ENCODE results near the gene STUB1. TPM values are rescaled to one million over a fixed set of nuclear protein-coding genes. Genes with fewer than 3 reads are reported as not detected.

STUB1 gene
- total and polyA plus RNA-seq, 2 donors, result 70.2 to 122 TPM

DNA sequence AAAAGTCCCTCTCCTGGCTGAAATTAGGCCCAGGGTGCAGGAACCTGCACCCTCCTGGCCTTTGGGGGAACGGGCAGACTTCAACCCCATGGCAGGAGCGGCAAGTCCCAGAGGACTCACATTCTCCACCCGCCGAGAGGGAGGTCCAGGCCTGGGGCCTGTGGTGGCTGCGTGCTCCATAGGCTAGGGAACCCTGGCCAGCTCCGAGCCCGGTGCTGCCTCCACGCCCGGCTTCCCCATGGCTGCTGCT lies 45.9 kb downstream of the STUB1 start:
- Histone ChIP-seq H3K4me3 (ENCODE audit: low read length in 2 of 2) (no peak overlapping the region), H3K4me1 (ENCODE audit: control insufficient read depth in 2 of 2, insufficient read depth in 2 of 2, low read length in 2 of 2) (peaks cover 49 to 68% of the 10 kb centered on the region in 2 donors), H3K9me3 (ENCODE audit: control insufficient read depth in 2 of 2, insufficient read depth in 1 of 2, low read length in 1 of 2) (peaks cover 0 to 28% of the 10 kb centered on the region in 2 donors), H3K36me3 (ENCODE audit: control insufficient read depth in 2 of 2, insufficient read depth in 2 of 2, low read length in 1 of 2) (peaks cover 5 to 26% of the 10 kb centered on the region in 2 donors), H3K27ac (ENCODE audit: low read depth in 1 of 2, low read length in 1 of 2) (peak overlapping the region in 1 of 2 donors; percentile 14), H3K27me3 (ENCODE audit: control insufficient read depth in 2 of 2, insufficient read depth in 1 of 2, low read length in 1 of 2) (peaks cover 4 to 47% of the 10 kb centered on the region in 2 donors)
- DNase-seq (ENCODE audit: low read depth in 6 of 9, low spot score in 9 of 9), result no peak
- 62% methylated on average over 9 of the region's 9 CpGs for WGBS

DNA sequence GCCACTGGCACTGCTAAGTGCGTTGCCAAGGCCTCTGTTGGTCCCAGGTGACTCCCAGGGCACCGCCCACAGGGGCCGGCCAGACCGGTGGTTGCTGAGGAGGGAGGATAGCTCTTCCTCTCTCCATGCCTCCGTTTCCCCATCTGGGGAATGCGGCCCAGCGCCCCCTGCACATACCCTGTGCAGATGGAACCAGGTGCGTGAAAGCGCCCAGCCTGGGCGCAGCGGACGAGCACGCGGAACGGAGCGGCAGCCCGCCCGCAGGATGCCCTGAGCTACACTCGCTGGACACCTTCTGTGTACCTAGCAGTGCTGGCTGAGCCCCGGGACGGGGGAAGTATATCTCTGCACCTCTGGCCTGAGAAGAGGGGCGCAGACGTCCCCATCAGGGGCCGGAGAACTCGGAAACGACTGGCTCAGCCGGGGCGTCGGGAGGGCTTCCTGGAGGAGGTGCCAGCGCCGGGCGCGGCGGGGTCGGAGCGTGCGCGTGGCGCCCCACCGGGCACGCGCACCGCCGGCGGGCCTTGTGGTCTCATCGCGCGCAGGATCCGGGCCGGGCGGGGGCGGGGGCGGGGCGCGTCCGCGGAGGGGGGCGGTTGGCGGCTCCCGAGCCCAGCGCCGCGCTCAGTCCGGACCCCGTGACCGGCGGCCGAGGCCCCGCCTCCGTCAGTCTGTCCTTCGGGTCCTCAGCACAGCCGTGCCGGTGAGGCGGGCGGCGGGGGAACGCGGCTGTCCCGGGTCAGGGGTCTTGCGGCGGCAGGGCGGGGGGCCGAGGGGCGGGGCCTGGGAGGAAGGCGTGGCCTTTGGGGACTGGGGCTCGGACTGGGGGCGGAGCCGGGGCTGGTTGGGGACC lies 46.5 kb downstream of the STUB1 start, which contains the start of the genes CCDC78 and HAGHL:
TSS of gene CCDC78 (minus strand) at position 6 of the 853 bp plus-strand sequence. CDS start 76 bp downstream, outside the sequence.
TSS of gene HAGHL (plus strand) at position 669 of the 853 bp plus-strand sequence. CDS start 404 bp downstream, outside the sequence.
- Histone ChIP-seq H3K27me3 (ENCODE audit: control insufficient read depth in 2 of 2, insufficient read depth in 1 of 2, low read length in 1 of 2) (peaks cover 4 to 47% of the 10 kb centered on the region in 2 donors), H3K4me1 (ENCODE audit: control insufficient read depth in 2 of 2, insufficient read depth in 2 of 2, low read length in 2 of 2) (peaks cover 48 to 70% of the 10 kb centered on the region in 2 donors), H3K27ac (ENCODE audit: low read depth in 1 of 2, low read length in 1 of 2) (peak within 1 kb of the TSS; percentile 14 to 36), H3K4me3 (ENCODE audit: low read length in 2 of 2) (peak within 1 kb of the TSS; percentile 49 to 67), H3K36me3 (ENCODE audit: control insufficient read depth in 2 of 2, insufficient read depth in 2 of 2, low read length in 1 of 2) (peaks cover 5 to 31% of the 10 kb centered on the region in 2 donors), H3K9me3 (ENCODE audit: control insufficient read depth in 2 of 2, insufficient read depth in 1 of 2, low read length in 1 of 2) (peaks cover 0 to 25% of the 10 kb centered on the region in 2 donors)
- peak in 4 of 9 donors; percentile 53 to 77 (median 60) for DNase-seq (ENCODE audit: low read depth in 6 of 9, low spot score in 9 of 9)
- 6% methylated on average over 85 of the region's 88 CpGs for WGBS

DNA sequence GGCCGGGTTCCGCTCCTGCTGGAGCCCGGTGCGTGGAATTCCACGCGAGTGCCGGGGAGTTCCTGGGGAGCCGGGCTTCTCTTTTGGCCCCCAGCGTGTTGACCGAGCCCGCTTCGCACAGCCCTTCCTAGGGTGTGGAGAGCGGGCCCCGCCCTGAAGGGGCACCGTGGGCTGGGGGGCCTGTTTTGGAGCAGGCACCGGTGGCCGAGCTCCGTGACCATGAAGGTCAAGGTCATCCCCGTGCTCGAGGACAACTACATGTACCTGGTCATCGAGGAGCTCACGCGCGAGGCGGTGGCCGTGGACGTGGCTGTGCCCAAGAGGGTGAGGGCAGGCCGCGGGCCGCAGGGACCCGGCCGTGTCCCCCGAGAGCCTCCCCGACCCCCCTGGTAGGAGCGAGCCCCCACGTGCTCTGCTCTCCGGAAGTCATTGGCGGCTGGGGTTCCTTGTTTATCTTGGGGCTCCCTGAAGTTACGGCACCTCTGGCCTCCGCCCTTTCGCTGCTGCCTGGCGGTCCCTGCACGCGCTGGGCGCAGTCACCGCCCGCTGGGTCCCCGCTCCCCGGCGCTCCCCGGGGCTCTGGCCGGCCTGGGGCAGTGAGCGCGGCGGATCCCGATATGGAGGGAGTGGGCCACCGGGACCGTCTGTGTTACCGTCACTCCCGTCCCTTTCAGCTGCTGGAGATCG lies 47.2 kb downstream of the STUB1 start:
- Histone ChIP-seq H3K27me3 (ENCODE audit: control insufficient read depth in 2 of 2, insufficient read depth in 1 of 2, low read length in 1 of 2) (peaks cover 4 to 44% of the 10 kb centered on the region in 2 donors), H3K9me3 (ENCODE audit: control insufficient read depth in 2 of 2, insufficient read depth in 1 of 2, low read length in 1 of 2) (peaks cover 0 to 19% of the 10 kb centered on the region in 2 donors), H3K4me1 (ENCODE audit: control insufficient read depth in 2 of 2, insufficient read depth in 2 of 2, low read length in 2 of 2) (peaks cover 40 to 70% of the 10 kb centered on the region in 2 donors), H3K4me3 (ENCODE audit: low read length in 2 of 2) (peak overlapping the region; percentile 49 to 67), H3K36me3 (ENCODE audit: control insufficient read depth in 2 of 2, insufficient read depth in 2 of 2, low read length in 1 of 2) (peaks cover 10 to 38% of the 10 kb centered on the region in 2 donors), H3K27ac (ENCODE audit: low read depth in 1 of 2, low read length in 1 of 2) (peak overlapping the region in 1 of 2 donors; percentile 36)
- WGBS, result under 1% methylated on average over 61 of the region's 61 CpGs
- peak in 1 of 9 donors; percentile 46 for DNase-seq (ENCODE audit: low read depth in 6 of 9, low spot score in 9 of 9)

DNA sequence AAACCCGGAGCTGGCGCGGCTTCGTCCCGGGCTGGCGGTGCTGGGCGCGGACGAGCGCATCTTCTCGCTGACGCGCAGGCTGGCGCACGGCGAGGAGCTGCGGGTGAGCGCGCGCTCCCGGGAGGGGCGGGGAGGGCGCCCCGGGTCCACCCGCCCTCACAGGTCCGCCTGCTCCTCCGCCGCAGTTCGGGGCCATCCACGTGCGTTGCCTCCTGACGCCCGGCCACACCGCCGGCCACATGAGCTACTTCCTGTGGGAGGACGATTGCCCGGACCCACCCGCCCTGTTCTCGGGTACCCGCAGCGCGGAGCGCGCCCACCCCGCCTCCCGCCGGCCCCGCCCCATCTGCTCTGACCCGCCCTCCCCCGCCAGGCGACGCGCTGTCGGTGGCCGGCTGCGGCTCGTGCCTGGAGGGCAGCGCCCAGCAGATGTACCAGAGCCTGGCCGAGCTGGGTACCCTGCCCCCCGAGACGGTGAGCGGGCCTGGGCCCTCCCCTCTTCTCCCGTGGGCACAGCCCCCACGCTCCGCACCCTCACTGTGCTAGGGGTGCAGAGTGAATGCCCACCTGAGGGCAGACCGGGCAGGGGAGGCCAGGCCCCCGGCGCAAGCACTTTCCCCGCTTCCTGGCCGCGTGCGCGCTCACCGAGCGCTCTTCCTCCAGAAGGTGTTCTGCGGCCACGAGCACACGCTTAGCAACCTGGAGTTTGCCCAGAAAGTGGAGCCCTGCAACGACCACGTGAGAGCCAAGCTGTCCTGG lies 48.1 kb downstream of the STUB1 start:
- Histone ChIP-seq H3K9me3 (ENCODE audit: control insufficient read depth in 2 of 2, insufficient read depth in 1 of 2, low read length in 1 of 2) (peaks cover 0 to 19% of the 10 kb centered on the region in 2 donors), H3K27me3 (ENCODE audit: control insufficient read depth in 2 of 2, insufficient read depth in 1 of 2, low read length in 1 of 2) (peaks cover 4 to 44% of the 10 kb centered on the region in 2 donors), H3K4me3 (ENCODE audit: low read length in 2 of 2) (peak overlapping the region in 1 of 2 donors; percentile 67), H3K4me1 (ENCODE audit: control insufficient read depth in 2 of 2, insufficient read depth in 2 of 2, low read length in 2 of 2) (peaks cover 32 to 64% of the 10 kb centered on the region in 2 donors), H3K27ac (ENCODE audit: low read depth in 1 of 2, low read length in 1 of 2) (no peak overlapping the region), H3K36me3 (ENCODE audit: control insufficient read depth in 2 of 2, insufficient read depth in 2 of 2, low read length in 1 of 2) (peaks cover 19 to 47% of the 10 kb centered on the region in 2 donors)
- 2% methylated on average over 80 of the region's 80 CpGs for WGBS
- peak in 1 of 9 donors; percentile 60 for DNase-seq (ENCODE audit: low read depth in 6 of 9, low spot score in 9 of 9)

DNA sequence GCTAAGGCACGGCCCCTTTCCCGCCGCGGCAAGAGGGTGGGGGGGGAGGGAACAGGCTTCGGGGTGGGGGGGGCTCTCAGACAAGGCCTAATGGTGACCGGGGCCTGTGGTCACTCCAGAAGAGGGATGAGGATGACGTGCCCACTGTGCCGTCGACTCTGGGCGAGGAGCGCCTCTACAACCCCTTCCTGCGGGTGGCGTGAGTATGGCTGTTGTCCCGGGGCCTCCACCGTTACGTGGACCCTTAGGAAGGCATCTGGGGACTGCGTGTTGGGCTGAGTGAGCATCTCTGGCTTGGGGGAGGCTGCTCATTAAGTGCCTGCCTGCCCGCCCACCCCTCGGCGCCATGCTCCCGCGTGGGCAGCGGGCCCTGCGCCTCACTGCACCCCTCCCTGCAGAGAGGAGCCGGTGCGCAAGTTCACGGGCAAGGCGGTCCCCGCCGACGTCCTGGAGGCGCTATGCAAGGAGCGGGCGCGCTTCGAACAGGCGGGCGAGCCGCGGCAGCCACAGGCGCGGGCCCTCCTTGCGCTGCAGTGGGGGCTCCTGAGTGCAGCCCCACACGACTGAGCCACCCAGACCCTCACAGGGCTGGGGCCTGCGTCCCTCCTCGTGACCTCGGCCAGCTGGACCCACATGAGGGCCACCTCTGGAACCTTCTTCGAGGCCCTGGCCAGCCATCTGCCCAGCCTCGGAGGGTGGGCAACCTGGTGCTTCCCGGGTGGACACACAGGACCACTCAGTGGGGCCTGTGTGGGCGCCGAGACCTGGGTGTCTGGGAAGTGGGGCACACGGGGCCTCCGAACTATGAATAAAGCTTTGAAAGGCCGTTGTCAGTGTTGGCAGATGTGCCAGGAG lies 48.9 kb downstream of the STUB1 start:
- no peak for DNase-seq (ENCODE audit: low read depth in 6 of 9, low spot score in 9 of 9)
- WGBS, result 84% methylated on average over 55 of the region's 55 CpGs
- H3K27ac ChIP-seq (ENCODE audit: low read depth in 1 of 2, low read length in 1 of 2), result peak overlapping the region in 1 of 2 donors; percentile 31

DNA sequence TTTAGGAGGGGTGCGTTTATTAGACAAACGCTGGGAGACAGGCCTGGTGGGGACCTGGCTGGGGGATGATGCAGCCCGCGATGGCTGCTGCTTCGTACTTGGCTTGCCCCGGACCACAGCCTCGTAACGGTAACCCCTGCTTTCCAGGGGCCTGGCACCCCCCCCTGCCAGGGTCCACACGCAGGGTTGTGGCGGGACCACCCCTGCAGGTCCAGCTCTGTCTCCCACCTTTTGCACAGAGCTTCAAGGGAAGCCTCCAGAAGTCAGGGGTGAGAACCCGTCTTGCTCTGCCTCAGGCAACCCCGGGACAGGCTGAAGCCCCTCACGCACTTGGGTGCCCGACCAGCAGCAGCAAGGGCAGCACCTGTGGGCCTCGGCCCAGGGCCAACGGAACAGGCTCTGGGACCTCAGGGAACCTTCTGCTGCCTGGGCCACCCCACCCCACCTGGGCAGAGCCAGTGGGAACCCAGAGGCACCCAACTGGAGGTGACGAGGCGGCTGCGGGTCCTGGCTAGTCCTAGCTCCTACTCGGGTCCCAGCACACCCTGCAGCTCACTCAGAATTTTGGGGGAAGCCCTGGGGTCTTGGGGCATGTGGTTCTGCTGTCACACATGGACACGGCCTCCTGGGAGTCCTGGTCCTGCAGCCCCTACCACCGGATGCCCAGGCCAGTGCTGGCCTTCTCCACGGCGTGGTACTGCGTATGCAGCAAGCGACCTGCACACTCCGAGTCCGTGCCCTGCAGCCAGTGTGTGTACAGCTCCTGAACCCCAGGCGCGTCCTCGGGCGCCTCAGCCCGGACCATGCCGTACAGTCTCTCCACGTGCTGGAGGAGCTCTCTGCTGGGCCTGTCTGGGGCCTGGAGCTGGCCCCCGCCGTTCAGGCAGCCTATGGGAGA lies 49.8 kb downstream of the STUB1 start:
- Histone ChIP-seq H3K27me3 (ENCODE audit: control insufficient read depth in 2 of 2, insufficient read depth in 1 of 2, low read length in 1 of 2) (peaks cover 4 to 41% of the 10 kb centered on the region in 2 donors), H3K36me3 (ENCODE audit: control insufficient read depth in 2 of 2, insufficient read depth in 2 of 2, low read length in 1 of 2) (peaks cover 35 to 61% of the 10 kb centered on the region in 2 donors), H3K9me3 (ENCODE audit: control insufficient read depth in 2 of 2, insufficient read depth in 1 of 2, low read length in 1 of 2) (peaks cover 0 to 8% of the 10 kb centered on the region in 2 donors), H3K27ac (ENCODE audit: low read depth in 1 of 2, low read length in 1 of 2) (no peak overlapping the region), H3K4me3 (ENCODE audit: low read length in 2 of 2) (no peak overlapping the region), H3K4me1 (ENCODE audit: control insufficient read depth in 2 of 2, insufficient read depth in 2 of 2, low read length in 2 of 2) (peaks cover 20 to 47% of the 10 kb centered on the region in 2 donors)
- WGBS, result 97% methylated on average over 37 of the region's 37 CpGs
- no peak for DNase-seq (ENCODE audit: low read depth in 6 of 9, low spot score in 9 of 9)

More for the DNA sequence above, 48.9 kb downstream of the STUB1 start:
- peaks cover 0 to 17% of the 10 kb centered on the region in 2 donors for H3K9me3 ChIP-seq (ENCODE audit: control insufficient read depth in 2 of 2, insufficient read depth in 1 of 2, low read length in 1 of 2)
- peak overlapping the region in 1 of 2 donors; percentile 67 for H3K4me3 ChIP-seq (ENCODE audit: low read length in 2 of 2)
- peaks cover 27 to 55% of the 10 kb centered on the region in 2 donors for H3K36me3 ChIP-seq (ENCODE audit: control insufficient read depth in 2 of 2, insufficient read depth in 2 of 2, low read length in 1 of 2)
- H3K27me3 ChIP-seq (ENCODE audit: control insufficient read depth in 2 of 2, insufficient read depth in 1 of 2, low read length in 1 of 2), result peaks cover 4 to 44% of the 10 kb centered on the region in 2 donors
- H3K4me1 ChIP-seq (ENCODE audit: control insufficient read depth in 2 of 2, insufficient read depth in 2 of 2, low read length in 2 of 2), result peaks cover 26 to 56% of the 10 kb centered on the region in 2 donors

DNA sequence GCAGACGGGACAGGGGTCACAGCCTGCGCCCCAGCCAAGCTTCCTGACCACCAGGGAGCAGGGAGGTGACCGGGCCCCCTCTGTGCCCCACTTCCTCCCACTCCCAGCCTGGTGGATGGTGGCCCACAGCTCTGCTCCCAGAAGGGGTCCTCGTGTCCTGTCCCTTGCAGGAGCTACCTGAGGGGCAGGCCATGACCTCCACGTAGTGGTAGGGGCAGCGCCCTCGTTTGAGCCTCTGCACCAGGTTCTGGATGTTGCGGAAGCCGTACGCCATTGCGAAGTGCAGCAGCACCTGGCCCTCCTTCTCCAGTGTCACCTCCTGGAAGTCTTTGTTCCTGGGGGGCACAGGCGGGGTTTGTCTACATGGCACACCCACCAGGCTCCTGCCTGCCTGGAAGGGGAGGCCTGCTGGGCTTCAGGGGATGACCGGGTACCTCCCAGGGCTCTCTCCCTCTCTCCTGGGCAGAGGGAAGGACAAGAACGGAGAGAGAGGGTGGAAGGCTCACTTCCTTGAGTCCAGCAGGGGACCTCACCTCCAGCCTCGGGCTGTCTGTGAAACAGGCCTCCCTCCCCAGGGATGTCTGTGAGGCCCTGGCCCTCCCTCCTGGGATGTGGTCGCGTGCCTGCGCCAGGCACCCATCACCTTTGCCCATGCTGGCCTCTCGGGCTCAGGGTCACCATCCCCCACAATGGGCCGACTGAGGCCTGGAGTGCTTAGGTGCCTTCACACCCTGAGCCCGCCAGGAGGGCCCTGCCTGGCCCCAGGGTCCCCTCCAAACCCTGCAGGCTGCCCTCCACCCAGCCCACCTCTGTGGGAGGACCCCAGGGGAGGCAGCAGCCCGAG lies 50.7 kb downstream of the STUB1 start:
- H3K4me1 ChIP-seq (ENCODE audit: control insufficient read depth in 2 of 2, insufficient read depth in 2 of 2, low read length in 2 of 2), result peaks cover 14 to 38% of the 10 kb centered on the region in 2 donors
- H3K36me3 ChIP-seq (ENCODE audit: control insufficient read depth in 2 of 2, insufficient read depth in 2 of 2, low read length in 1 of 2), result peaks cover 44 to 70% of the 10 kb centered on the region in 2 donors
- no peak for DNase-seq (ENCODE audit: low read depth in 6 of 9, low spot score in 9 of 9)
- no peak overlapping the region for H3K27ac ChIP-seq (ENCODE audit: low read depth in 1 of 2, low read length in 1 of 2)
- H3K27me3 ChIP-seq (ENCODE audit: control insufficient read depth in 2 of 2, insufficient read depth in 1 of 2, low read length in 1 of 2), result peaks cover 4 to 35% of the 10 kb centered on the region in 2 donors
- peaks cover 0 to 7% of the 10 kb centered on the region in 2 donors for H3K9me3 ChIP-seq (ENCODE audit: control insufficient read depth in 2 of 2, insufficient read depth in 1 of 2, low read length in 1 of 2)
- WGBS, result 98% methylated on average over 22 of the region's 22 CpGs
- no peak overlapping the region for H3K4me3 ChIP-seq (ENCODE audit: low read length in 2 of 2)

Data from thymus (tissue), 11 donors.